NCI-H460 (cell line): ENCODE results near the gene ITIH3. TPM values are rescaled to one million over a fixed set of nuclear protein-coding genes. Genes with fewer than 3 reads are reported as not detected.
"Not testable (repeated sequence)": the region's sequence is repeated elsewhere in the genome, so short reads cannot be mapped to it uniquely, and the experiment has no call there.

Source experiments
- DNase-seq: peaks from one replicate; pipeline ENCODE4 v3.0.0-alpha.2; 2016; ENCODE audit warnings: low read depth; ENCODE audit errors: extremely low read depth
- polyA plus RNA-seq: library from polyadenylated mRNA; depleted of rRNA; stranded (reverse); fragments of >200 nt; gene quantifications from 2 replicates; pipeline ENCODE4 v1.2.3, GENCODE V29; 2014; cell fraction: nucleus; rRNA removed
- total RNA-seq: library from RNA; depleted of rRNA; stranded (reverse); fragments of >200 nt; shearing (Covaris generic); gene quantifications from 2 replicates; pipeline ENCODE4 v1.2.3, GENCODE V29; 2014; rRNA removed

The ITIH3 gene, protein sequence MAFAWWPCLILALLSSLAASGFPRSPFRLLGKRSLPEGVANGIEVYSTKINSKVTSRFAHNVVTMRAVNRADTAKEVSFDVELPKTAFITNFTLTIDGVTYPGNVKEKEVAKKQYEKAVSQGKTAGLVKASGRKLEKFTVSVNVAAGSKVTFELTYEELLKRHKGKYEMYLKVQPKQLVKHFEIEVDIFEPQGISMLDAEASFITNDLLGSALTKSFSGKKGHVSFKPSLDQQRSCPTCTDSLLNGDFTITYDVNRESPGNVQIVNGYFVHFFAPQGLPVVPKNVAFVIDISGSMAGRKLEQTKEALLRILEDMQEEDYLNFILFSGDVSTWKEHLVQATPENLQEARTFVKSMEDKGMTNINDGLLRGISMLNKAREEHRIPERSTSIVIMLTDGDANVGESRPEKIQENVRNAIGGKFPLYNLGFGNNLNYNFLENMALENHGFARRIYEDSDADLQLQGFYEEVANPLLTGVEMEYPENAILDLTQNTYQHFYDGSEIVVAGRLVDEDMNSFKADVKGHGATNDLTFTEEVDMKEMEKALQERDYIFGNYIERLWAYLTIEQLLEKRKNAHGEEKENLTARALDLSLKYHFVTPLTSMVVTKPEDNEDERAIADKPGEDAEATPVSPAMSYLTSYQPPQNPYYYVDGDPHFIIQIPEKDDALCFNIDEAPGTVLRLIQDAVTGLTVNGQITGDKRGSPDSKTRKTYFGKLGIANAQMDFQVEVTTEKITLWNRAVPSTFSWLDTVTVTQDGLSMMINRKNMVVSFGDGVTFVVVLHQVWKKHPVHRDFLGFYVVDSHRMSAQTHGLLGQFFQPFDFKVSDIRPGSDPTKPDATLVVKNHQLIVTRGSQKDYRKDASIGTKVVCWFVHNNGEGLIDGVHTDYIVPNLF
- not detected in 2 replicates for total RNA-seq
- not detected in 2 replicates for polyA plus RNA-seq

DNA sequence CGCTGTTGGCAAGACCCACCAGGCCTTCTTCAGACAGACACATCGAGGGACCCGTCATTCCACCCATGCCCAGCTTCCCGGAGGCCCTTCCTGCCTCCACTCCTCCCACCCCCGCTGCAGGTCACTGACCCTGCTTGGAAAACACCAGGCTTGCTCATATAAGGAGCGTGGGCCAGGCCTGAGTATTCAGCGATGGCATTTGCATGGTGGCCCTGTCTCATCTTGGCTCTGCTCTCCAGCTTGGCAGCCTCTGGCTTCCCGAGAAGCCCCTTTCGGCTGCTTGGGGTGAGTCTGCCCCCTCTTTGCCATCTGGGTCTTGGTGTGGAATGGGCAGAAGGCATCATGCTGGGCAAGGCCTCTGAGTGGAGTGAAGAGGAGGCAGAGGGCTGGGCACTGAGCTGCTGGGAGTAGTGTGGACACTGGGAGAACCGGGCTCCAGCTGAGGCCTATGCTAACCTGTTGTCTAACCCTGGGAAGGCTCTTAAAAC, at the start of gene ITIH3:
ITIH3 (plus strand) TSS at position 185 of the 488 bp plus-strand sequence; CDS start at position 193, 8 bp downstream.
- DNase-seq = no peak

DNA sequence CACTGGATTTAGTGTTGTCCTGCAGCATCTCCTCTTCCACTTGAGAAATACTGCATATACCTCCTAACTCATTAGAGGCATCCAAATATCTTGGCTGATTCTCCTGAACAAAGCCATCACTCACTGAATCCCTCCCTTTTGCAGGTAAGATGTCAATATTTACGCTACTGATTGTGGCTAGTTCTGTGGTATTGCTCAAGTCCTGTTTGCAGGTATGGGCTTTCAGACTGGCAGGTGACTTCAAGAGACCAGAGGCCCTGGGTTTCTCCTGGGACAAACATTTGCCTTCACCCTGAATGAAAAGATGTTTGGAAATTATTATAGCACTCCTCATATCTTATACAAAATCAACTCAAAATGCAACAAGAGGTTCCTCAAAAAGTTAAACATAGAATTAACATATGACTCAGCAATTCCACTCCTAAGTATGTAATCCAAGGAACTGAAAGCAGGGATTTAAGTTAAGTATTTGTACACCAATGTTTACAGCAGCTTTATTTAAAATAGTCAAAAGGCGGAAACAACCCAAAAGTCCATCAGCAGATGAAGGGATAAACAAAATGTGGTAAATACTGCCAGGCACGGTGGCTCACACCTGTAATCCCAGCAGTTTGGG, 42.4 kb upstream of the ITIH3 start:
- no peak for DNase-seq

DNA sequence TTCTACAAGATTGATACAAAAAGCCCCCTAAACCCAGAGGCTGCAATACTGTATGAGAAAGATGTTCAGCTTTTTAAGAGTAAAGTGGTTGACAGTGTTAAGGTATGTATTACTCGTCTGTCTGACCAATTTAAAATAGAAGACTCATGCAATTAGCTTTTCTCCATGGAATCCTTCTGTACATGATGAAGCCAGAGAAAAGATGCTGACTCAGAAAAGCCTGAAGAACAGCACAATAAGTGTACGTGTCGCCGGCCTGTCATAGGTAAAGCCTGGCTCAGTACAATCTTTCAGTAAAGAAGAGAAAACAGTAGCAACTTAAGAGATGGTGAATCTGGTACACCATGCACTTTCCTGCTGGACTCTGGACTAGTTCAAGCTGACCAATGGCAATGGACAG, 40.2 kb upstream of the ITIH3 start:
- DNase-seq = no peak

DNA sequence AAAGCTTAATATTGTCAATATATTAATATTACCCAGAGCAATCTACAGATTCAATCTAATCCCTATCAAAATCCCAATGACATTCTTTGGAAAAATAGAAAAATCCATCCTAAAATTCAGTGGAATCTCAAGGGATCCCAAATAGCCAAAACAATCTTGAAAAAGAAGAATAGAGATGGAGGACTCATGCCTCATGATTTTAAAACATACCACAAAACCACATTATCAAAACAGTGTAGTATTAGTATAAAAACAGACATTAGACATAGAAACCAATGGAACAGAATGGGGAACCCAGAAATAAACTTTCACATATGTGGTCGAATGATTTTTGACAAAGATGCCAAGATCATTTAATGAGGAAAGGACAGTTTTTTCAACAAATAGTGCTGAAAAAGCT, 38.5 kb upstream of the ITIH3 start:
- no peak for DNase-seq

DNA sequence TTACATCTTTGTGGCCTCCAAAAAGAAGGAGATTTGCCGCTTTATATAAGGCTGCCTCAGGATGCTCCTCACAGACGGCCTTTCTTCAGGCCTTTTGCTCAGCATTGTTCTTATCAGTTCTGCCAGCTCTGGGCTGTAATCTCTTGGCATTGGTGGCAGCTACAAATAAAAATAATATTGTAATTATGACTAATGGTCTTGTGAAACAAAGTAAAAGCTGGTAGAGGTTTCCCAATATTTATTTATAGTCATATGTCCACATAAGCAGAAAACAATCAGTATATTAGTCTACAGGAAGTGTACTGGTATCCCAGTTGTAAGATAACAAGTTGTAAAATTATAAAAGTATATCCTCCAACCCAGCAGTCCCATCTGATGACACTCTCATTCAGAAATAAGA, 31.1 kb upstream of the ITIH3 start:
- DNase-seq = no peak

DNA sequence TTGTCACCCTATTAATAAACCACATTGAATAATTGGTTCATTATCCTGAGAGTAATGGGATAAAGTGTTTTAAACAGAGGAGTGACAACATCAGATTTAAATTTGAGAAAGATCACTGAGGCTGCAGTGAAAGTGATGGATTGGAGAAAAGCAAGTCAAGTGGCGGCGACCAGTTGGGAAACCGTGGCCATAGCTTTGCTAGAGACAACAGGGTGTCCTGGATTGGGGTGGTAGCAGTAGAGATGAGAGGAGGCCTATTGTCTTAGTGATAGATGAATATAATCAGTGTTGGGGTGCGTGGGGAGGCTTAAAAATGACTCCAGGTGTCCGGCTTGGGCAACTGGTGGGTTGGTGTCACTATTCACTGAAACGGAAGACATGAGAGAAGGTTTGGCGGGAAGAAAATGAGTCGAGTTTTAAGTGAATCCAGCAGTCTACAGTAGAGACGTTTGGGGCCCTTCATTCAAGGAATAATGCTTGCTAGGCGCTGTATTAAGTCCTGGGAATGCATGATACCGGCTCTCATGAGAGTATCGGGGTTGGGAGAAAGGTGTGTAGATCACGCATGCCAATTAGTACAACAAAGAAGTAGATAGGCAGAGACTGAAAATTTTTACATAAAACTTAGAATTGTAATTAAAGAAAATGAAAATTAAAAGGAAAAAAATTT, 24.7 kb upstream of the ITIH3 start:
- DNase-seq = no peak

DNA sequence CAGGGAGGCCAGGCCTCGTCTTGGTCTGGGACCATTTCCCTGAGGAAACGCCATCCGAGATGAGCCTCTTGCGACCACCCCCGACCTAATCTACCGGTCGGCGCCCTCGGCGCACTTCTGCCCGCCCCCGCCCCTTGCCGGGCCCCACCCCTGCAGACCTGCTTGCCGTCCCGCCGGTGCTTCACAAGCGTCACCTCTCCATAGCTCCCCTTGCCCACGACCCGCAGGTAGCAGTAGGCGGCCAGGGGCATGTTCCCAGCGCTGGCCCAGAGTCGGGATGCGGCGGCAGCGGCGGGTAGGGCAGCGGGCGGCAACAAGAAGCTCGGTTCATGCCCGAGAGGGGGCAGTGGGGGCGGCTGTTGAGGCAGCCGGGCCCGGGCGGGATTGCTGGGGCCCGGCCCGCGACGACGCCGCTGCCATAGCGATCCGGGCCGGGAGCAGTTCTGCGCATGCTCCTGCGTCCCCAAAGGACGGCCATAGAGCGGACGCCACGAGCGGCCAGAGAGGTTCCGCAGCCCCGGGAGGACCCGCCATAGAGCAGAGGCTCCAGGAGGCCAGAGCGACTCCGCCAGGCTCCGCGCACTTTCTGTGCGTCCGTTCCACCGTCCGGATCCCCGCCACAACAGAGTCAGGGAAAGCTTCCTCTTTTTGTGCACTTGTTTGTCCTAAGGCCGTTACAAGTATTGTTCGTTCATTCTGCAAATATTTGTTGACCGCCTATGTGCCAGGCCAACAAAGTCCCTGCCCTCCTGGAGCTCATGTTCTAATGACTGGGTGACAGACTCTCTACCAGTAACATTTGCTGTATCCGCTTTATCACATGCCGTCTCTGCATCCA, 23.9 kb upstream of the ITIH3 start, which contains the start of gene NEK4:
NEK4 (minus strand) TSS at position 445 of the 838 bp plus-strand sequence; CDS start at position 251, 194 bp downstream.
- DNase-seq = peak; percentile 85

DNA sequence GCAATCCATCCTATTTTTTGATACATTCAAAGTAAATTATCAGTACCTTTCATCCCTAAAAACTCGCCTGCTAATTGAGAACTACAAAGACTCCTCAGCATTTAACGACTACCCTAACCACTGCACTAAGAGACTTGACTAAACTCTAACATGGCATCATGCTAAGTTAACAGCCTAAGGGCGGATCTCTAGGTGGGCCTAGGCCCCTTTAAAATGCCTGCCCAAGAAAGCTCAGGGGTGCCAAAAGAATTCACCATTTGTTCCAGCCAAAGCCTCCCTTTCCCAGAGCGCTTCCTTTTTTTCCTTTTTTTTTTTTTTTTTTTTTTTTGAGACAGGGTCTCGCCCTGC, 23.3 kb upstream of the ITIH3 start:
- no peak for DNase-seq

DNA sequence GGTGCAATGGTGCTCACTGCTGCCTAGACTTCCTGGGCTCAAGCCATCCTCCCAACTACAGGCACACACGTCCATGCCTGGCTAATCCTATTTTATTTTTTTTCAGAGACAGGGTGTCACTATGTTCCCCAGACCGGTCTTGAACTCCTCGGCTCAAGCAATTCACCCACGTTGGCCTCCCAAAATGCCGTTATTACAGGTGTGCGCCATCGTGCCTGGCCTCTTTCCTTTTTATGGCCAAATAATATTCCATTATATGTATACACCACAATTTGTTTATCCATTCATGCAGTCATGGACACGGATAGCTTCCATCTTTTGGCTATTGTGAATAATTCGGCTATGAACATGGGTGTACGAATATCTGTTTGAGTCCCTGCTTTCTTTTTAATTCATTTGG, 22.9 kb upstream of the ITIH3 start:
- DNase-seq = no peak

DNA sequence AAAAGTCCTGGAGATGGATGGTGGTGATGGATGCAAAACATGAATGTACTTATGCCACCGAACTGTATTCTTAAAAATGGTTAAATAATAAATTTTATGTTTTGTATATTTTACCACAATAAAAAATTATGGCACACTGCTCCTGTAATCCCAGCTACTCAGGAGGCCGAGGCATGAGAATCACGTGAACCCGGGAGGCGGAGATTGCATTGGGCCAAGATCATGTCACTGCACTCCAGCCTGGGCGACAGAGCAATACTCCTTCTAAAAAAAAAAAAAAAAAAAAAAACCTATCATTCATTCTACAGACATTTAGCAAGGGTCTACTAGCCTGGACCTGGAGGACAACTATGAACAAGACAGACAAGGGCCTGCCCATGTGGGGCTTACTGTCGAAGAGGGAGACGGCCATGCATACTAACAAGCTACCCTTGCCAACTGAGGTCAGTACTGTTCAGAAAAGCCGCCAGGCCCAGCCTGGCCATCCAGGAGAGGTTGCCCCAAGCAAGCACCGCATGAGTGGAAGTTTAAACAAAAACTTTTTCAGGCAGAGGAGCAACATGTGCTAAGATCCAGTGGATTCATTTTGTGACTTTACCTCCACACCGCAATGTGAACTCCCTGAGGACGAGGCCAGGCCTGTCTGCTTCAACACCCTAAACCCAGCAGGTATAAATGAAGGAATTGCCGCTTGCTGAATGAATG, 21.1 kb upstream of the ITIH3 start:
- DNase-seq = no peak

DNA sequence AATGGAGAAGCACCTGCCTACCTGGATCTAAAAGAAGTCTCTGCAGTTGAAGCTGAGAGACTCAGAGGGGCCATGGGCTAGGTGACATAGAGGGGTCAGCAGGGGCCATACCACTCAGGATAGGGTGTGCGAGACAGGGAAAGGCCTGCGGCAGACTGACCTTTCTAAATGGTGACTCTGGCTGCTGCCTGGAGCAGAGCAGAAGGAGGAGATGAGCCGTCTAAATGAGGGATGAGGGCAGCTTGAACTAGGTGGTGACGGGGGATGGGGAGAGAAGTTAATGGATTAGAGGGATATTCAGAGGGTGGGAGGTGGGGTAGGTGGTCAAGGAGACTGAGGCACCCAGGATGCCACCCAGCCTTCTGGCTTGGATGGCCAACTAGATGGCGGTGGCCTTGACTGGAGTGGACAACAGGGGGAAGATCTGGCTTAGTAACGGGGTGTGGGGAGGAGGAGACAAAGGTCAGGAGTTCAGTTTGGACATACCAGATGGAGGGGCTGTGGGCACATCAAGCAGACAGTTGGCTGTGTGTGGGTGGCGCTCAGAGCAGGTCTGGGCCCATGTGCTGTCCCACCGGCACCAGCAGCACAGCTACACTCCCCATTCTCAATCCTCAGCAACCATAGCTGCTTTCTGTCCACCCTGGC, 20.4 kb upstream of the ITIH3 start:
- no peak for DNase-seq

DNA sequence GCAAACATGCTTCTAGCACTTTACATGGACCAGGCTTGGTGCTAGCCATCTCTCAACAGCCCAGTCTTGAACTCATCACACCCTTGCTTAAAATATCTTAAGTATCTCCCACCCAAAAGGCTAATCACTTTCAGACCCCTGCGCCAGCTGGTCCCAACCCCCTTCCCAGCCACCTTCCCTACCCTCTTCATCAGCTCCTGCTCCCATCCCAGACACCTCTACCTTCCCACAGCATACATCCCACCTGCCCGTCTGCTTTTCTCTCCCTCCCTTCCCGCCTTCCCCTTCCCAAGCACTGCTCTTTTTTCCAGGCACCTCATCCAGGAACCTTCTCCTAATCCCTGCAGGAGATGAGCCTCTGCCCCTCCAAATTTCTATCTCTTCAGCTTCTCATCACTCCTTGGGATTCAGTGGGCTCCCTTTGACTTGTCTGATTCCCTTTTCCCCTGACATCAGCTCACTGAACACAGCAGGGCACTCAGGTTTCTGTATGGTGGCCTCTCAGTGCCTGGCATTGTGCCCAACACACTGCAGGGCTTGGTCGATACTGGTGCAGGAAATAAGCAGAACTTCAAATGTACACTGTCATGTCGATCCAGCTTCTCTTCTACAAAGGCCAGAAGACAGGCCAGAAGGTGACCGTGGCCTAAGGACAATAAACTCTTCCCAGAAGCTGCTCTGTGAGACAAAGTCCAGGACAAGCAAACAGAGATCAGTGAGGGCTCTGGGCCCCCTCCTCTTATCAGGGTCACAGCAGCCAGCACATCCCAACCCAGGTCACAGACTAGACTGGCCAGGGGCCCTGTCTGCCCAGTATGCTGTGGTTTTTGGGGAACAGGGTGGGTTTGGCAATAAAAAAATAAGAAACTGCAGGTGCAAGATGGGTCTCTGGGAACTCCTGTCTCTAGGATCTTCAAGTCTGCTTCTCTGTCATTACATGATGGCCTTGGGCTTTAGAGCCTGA, 19.4 kb upstream of the ITIH3 start:
- no peak for DNase-seq

DNA sequence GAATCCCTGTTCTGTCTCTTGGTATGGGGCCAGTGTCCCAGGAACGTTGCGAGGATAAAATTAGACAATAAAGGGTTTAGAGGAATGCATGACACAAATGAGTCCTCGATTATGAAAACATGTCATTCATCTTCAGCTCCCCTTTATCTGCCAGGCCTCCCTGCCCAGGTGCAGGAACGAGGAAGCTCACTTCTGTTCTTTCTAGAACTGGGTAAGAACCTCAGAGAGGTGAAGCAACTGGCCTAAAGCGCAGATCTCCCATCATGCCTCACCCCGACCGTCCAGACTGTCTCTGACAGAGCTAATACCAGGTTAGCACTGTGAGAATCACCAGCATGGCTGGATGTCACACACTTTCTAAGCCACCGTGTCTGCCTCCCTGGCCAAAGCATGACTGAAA, 18.7 kb upstream of the ITIH3 start:
- DNase-seq = no peak

DNA sequence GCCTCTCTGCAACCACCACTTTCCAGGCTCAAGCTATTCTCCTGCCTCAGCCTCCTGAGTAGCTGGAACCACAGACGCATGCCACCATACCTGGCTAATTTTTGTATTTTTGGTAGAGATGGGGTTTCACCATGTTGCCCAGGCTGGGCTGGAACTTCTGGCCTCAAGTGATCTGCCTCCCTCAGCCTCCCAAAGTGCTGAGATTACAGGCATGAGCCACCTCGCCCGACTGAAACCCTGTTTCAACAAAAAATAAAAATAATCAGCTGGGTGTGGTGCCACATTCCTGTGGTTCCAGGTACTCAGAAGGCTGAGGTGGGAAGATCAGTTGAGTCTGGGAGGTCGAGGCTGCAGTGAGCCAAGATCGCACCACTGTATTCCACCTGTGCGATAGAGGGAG, 18.1 kb upstream of the ITIH3 start:
- not testable (repeated sequence) for DNase-seq

DNA sequence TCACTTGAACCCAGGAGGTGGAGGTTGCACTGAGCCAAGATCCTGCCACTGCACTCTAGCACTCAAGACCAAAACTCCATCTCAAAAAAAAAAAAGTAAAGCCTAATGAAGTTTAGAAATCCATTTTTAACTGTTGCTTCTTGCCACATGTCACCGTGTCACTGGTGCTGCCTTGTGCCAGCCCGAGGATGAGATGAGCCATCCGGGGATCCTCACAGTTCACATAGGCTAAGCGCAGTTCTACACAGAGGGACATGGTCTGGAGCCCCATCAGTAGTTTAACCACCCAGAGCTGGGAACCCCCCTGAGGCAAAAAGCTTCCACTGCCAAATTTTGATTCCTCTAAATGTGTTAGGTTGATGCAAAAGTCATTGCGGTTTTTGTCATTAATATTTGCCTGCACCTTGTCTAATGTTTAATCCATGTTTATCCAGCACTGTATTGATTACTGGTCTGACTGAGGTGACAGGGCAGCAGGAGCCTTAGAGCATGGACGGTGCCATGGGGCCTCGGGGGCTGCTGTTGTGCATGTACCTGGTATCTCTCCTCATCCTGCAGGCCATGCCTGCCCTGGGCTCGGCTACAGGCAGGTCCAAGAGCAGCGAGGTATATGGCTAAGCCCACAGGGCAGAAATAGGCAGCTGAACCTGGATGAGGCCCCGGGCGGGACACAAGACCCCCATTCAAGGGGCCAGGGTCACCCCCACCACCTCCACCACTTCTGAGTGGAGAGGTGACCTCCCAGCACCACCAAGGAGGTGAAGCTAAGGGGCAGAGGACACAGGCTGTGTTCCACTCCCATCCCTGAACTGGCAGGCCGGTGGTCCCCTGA, 17.3 kb upstream of the ITIH3 start, which contains the start of gene ITIH1:
ITIH1 (plus strand) TSS at position 473 of the 832 bp plus-strand sequence; CDS start at position 490, 17 bp downstream.
- no peak for DNase-seq
